NCI-H2171 treated with DMSO at 0.1 percent for 48 hours (cell line): ENCODE measurements around the gene ZNRF1.
"Not testable (repeated sequence)": the region's sequence is repeated elsewhere in the genome, so short reads cannot be mapped to it uniquely, and the experiment has no call there.

Experiments
- DNase-seq: peaks from one replicate; lab custom pipeline; 2025; lab: John Stamatoyannopoulos, UW

The ZNRF1 gene

DNA sequence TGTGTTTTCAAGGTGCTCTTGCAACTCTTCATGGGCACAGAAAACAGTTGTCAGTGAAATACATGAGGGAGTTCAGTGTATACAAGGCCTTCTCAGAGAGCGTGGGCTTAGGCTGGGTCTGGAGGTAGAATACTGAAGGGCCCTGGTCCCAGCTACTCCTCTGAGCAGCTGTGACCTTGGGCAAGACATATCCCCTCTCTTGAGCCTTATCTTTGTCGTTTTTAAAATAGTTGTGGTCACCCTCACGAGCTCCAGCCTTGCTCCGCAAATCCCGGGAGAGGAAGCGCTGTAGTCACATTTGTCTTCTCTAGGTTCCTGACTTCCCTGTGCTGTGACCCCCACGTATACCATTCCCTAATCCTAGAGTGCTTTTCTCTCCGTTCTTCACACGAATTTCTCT lies 3.6 kb downstream of the ZNRF1 start:
- no peak for DNase-seq

DNA sequence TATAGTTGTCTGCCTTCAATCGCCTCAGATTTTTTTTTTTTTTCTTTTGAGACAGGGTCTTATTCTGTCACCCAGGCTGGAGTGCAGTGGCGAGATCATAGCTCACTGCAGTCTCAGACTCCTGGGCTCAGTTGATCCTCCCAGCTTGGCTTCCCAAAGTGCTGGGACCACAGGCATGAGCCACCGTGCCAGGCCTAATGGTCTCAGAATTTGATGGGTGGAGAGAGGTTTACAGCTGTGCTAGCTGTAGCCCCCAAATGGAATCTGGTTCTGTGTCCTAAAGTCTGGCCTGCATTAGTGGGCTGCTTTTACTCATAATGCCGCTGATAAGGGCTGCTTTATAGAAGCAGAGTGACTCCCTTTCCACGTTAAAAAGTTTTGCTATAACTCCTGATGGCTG lies 5.1 kb downstream of the ZNRF1 start:
- no peak for DNase-seq

DNA sequence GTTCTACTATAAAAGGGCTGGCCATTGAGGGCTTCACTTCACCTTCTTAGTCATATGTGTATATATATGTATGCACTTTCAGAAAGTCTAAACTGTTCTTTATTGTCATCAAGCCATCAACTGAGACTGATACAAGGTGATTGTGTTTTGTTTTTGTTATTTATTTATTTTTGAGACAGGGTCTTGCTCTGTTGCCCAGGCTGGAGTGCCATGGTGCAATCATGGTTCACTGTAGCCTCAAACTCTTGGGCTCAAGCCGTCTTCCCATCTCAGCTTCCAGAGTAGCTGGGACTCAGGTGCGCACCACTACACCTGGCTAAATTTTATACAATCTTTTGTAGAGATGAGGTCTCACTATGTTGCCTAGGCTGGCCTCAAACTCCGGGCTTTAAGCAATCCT lies 5.6 kb downstream of the ZNRF1 start:
- no peak for DNase-seq

DNA sequence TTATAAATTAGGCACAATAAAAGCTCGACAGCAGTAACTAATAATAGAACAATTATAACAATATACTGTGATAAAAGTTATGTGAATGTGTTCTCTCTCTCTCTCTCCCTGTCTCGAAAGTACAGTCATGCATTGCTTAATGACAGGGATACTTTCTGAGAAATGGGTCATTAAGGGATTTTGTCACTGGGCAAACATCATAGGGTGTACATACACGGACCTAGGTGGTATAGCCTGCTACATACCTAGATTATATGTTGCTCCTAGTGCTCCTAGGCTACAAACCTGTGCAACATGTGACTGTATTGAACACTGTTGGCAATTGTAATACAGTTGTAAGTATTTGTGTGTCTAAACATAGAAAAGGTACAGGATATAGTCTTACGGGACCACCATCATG lies 6.9 kb downstream of the ZNRF1 start:
- no peak for DNase-seq

DNA sequence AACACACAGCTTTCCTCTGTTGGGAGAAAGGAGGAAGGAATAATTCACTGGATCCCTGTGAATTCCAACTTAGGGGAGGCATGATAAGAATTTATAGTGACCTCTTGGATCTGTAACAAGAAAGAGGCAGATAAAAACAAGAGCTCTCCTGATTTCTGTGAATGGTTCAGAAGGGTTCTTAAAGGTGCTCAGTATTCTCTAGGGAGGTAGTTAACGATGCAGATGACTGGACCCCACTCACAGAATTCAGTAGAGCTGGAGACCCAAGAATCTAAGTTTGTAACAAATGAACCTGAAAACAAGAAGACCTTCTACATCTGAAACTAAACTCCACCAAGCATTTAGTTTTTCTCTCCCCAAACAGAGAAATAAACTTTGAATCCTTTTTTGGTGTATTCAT lies 8.6 kb downstream of the ZNRF1 start:
- DNase-seq, result no peak

DNA sequence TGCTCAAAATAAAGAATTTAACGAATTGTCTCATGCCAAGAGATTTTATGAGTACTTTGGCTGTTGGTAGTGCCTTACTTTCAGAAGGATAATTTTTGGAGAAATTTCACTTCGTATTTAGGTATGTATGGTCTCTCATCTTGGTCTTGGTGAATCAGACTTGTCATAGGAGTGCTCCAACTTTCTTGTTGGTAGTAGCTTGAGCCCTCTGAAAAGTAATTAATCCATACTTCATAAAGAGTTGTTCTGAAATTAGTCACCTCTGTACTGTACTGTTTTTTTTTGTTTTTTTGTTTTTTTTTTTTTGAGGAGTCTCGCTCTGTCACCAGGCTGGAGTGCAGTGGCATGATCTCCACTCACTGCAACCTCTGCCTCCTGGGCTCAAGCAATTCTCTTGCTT lies 11.6 kb downstream of the ZNRF1 start:
- DNase-seq, result no peak

DNA sequence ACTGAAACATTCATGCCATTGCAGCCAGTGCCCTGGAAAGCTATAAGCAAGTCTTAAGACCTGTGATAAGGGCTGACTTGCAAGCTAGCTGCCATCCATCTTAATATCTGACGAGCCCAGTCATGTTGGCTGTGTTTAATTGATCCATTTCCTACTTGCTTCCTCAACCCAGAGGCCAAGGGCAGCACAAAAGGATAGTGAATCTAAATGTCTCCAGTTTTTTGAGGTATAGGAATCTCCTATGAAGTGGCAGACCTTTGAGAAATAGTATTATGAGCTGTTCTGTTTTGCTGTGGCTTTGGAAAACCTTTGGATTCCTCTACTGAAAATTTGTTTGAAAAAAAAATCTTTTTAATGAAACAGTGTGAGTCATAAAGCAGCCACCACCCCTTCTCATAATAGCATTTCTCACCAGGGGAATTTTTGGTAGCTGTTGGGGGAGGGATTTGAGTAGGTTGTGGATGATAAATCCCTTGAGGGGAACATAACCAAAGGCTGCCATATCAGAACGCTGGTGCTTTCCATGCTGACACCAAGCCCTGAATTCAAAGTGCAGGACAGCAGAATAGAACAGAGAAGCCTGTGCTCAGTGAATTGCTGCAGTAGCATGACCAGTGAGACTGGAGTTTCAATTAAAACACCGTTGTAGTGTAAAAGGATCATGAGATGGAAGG lies 12.9 kb downstream of the ZNRF1 start:
- peak; percentile 19 for DNase-seq

DNA sequence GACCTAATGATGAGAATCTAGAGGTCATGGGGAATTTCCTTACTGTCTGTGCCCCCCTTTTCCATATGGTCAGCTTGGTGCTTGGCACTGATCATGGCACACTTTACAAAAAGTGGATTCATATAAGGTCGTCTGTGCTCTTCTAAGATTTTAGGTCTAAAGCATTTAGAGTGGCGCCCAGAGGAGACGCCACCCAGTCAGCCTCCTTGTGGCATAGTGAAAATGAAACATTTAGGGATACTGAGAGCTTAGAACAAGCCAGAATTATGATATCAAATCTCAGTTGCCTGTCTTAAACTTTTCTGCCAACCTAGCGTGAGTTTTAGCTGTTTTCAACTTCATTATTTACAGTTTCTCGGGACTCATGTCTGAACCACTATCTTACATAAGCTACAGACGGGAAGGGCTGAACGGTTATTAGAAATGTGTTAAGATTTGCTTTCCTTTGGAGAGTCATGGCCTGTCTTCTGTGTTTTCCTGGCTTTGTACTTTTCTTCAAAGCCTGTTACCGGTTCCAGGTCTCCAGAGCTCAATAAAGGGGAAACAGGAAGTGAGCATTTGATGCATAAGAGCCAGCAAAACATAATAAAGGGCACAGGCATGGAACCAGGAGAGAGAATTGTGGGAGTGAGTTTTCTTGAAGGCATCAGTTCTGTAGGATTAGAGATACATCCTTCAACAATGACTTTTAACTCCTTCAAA lies 13.7 kb downstream of the ZNRF1 start:
- DNase-seq, result no peak

DNA sequence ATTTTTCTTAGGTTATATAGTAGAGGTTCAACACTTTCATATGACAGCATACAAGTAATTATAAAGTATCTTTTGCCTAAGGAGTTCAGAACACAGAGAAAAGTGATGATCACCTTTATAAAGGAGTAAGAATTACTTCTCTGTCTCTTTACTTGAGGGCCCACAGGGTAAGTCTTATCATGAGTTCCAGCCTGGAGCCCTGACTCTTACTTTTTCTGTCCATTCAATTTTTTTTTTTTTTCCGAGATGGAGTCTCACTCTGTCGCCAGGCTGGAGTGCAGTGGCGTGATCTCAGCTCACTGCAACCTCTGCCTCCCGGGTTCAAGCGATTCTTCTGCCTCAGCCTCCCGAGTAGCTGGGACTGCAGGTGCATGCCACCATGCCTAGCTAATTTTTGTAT lies 14.3 kb downstream of the ZNRF1 start:
- not testable (repeated sequence) for DNase-seq

DNA sequence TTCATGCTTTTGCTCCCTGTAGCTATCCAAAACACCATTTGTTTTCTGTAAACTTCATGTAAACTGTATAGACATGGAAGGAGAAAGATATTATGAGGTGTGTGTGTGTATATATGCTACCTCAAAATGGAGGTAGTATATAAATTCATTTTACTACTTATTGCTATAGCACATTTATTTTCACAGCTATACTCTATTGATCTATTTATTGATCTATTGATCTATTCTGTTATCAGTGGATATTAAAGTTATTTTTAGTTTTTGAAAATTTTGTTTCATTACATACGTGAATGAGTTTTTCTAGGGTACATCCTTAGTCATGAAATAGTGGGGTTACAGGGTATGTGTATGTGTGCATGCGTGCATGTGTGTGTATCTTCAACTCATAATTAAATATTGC lies 15.5 kb downstream of the ZNRF1 start:
- no peak for DNase-seq

DNA sequence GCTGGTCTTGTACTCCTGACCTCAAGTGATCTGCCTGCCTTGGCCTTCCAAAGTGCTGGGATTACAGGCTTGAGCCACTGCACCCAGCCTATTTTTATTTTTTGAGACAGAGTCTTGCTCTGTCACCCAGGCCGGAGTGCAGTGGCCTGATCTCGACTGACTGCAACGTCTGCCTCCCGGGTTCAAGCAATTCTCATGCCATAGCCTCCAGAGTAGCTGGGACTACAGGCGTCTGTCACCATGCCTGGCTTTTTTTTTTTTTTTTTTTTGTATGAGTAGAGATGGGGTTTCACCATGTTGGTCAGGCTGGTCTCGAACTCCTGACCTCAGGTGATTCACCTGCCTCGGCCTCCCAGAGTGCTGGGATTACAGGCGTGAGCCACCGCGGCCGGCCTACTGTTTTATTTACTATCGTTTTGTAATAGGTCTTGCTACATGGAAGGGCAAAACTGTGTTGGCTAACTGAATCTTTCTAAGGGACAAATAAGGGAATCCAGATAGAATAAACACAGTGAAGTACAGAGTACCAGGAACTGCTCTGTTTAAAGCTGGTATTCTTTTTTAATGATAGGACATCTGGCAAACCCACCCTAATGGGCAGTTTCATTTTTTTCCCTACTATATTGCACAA lies 17.7 kb downstream of the ZNRF1 start:
- not testable (repeated sequence) for DNase-seq

DNA sequence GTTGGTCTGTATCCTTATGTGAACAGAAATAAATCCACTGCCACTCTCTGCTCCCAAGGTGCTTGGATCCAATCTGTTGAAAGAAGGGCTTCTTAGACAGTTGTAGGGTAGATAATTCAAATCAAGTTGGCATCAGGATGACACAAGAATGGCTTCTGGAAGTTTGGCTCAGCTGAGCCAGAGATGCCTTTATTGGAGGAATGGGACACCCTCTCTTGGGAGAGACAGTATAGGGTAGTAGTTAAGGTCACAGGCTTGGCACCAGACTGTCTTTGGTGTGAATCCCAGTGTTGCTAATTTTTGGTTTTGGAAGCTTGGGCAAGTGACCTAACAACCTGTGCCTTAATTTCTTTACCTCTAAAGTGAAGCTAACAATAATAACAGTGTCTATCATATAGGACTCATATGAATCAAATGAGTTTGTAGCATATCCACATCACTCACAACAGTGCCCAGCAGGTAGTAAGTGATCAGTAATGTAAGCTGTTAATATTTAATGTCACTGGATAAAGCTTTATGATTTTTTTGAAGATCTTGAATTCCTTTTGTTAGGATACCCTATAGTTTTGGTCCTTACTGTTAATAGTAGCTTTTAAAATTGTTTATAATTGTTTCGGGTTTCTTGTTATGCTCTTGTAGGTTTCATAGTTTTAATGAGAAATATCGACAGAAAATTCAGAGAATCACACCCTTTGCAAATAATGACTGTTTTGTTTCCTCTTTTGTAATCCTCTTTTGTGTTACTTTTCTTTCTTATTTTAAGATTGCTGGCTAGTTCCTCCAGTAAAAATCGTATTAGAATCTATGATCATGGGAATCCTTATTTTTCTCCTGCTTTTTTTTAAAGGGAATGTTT lies 19.1 kb downstream of the ZNRF1 start:
- no peak for DNase-seq

DNA sequence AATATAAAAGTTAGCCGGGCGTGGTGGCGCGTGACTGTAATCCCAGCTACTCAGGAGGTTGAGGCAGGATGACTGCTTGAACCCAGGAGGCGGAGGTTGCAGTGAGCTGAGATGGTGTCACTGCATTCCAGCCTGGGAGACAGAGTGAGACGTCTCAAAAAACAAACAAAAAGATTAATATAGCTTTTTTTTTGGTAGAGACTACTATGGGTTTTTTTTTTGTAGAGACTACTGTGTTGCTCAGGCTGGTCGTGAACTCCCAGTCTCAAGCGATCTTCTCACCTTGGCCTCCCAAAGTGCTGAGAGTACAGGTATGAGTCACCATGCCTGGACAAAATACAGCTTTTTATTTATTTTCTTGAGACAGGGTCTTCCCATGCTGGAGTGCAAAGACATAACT lies 20.2 kb downstream of the ZNRF1 start:
- no peak for DNase-seq

DNA sequence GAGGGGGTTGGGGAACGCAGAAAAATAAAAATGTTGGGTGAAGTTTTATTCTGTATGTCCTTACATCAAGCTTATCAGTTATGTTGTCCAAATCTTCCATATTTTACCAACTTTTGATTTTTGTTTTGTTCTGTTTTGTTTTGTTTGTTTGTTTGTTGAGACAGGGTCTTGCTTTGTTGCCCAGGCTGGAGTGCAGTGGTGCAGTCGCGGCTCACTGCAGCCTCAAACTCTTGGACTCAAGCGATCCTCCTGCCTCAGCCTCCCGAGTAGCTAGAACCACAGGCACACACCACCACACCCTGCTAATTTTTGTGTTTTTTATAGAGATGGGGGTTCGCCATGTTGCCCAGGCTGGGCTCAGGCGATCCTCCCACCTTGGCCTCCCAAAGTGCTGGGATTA lies 20.8 kb downstream of the ZNRF1 start:
- no peak for DNase-seq

DNA sequence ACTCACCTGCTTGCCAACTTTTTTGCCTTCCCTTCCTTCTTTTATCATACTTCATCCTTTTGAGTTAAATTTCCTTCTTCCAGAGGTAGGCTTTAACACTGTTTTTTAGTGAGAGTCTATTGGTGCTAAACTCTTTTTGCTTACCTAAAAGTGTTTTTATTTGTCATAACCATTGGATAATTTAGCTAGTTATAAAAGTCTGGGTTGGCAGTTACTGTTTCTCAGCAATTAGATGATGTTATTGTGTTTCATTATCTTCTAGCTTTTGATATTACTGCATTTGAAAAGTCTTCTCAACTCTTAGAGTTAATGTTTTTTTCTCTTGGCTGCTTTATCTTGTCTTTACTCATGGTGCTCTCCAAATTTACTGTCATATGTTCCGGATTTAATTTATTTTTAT lies 22.6 kb downstream of the ZNRF1 start:
- DNase-seq, result no peak

DNA sequence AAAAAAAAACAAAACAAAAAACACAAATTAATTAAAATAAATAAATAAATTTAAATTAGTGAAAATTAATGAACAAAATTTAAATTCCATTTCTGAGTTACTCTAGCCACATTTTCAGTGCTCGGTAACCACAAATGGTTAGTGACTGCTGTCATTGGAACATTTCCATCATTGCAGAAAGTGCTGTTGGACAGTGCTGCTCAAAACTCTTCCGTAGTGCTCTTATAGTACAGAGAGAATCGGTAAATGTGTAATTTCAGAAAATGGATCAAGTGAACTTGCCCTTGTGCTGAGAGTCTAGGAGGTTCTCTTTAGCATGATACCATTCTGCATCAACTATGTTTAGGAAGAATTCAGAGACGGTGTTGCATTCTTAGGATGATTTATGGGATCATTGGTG lies 23.7 kb downstream of the ZNRF1 start:
- DNase-seq, result no peak

DNA sequence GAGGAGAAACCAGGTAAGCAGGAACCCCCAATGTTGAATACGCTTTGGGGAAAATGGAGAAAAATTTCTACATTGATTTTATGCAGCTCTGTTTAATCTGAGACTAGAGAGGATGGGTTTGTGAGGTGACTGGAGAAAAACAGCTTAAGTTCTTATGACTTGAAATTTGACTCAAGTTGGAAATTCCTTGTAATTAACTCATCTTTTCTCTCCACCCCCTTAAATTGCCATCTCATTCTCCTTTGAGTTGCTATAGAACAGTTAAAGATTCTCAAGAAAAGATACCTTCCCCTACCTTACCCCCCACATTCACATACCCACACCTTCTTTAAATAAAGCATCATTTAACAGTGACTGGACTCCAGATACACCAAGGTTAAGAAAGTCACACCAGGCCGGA lies 24.2 kb downstream of the ZNRF1 start:
- no peak for DNase-seq

DNA sequence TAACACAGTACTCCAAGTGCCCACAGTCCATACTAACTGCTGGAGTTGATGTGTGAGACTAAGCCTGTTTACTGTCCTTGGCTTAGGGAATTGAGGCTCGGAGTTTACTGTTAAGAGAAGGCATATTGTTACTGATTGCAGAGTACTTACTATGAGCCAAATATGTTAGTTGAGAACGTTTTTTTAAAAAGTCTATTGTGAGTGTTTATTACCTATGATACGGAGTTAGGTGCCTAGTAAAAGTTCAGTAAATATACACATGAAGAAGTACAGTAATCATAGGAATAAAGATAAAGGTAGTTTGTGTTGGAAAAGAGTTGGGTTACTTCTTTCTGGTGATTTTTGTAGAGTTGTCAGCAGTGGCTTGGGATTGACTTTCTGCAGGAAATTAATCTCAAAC lies 25.4 kb downstream of the ZNRF1 start:
- no peak for DNase-seq

DNA sequence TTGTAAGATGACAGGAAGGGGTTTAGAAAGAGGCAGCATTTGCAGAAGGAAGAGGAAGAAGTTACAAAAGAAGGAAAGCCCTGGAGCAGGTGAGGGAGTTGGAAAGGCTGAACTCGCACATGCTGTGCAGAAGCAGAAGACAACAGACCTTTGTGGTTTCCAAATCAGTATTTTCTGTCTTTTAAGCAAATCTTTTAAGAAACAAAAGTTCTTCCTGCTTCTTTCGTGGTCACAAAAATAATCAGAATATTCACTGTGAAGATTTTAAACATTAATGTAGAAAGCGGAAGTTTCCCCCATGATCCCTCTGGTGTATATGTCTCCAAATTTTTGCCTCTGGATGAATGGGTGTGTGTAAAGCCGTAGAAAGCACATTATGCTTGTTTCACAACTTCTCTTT lies 25.8 kb downstream of the ZNRF1 start:
- no peak for DNase-seq

DNA sequence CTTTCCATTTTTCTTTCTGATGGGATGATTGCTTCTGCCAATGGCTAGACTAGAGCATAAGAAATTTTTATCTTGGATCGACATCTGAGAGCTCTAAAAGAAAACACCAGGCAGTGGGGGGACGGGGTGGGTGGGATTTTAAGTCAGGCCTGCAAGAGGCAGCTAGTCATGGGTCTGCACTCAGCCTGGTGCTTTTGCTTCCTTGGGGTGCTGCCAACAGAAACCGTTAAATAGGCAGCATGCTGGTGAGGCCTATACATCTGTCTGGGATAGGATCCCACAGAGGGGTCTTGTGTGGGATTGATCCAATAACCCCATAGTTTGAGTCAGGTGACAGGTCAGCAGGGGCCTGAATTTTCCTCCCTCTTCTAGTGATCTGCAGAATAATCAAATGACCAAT lies 26.9 kb downstream of the ZNRF1 start:
- peak; percentile 28 for DNase-seq

DNA sequence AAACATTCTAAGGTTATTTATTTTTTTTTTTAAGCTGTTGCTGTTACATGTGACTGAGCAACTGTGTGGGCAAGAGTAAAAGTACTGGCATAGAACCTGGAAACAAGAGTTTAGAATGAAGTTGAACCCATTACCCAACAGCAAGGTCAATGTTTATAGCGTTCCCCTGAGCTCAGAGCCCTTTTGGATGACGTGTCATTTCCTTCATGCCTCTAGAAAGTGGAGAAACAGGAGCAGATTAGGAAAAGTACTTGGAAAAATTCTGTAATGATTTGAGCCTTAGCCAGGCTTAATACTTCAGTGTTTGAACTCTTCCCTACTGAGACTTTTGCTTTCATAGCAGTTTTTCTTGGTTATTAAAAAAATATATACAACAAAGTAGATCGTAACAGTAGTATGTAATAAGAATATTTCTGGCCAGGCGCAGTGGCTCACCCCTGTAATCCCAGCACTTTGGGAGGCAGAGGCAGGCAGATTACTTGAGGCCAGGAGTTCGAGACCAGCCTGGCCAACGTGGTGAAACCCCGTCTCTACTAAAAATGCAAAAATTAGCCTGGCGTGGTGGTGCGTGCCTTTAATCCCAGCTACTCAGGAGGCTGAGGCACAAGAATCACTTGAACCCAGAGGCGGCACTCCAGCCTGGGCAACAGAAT lies 27.5 kb downstream of the ZNRF1 start:
- DNase-seq, result not testable (repeated sequence)

DNA sequence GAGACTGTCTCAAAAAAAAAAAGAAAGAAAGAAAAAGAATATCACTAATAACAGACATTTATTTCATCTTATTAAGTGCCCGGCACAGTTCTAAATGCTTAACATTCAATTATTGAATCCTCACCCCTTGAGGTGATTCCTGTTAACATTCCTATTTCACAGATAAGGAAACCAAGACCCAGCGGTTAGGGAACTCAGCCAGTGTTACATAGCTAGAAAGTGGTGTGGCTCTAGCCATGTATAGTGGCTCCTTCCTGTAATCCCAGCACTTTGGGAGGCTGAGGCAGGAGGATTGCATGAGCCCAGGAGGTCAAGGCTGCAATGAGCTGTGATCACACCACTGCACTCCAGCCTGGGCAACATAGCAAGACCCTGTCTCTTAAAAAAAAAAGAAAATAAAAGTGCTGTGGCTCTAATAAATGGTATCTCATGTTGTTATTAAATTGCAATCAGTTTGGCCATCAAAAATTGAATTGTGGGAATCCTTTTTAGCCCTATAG lies 28.1 kb downstream of the ZNRF1 start:
- DNase-seq, result no peak
